HFF-Myc (cell line): ENCODE measurements around the gene GIMAP8.

Source experiments
- DNase-seq: peaks from one replicate; pipeline ENCODE4 v3.0.0-alpha.2; 2011; ENCODE audit warnings: low read depth; ENCODE audit errors: extremely low read depth
- H3K4me3 ChIP-seq: replicated peaks from 2 replicates; pipeline ENCODE4 v1.5.1; 2011; ENCODE audit warnings: low read depth, mild to moderate bottlenecking, control low read depth, low read length
- CTCF ChIP-seq: IDR thresholded peaks from 2 replicates; pipeline ENCODE4 v1.5.1; 2012; ENCODE audit warnings: mild to moderate bottlenecking, low read depth, low read length, control low read depth; ENCODE audit errors: missing control alignments

The GIMAP8 gene

GRCh38 chr7:150412518-150413488, 37.6 kb upstream of the GIMAP8 start:
- no peak for DNase-seq
- no peak for TF ChIP-seq CTCF
- no peak overlapping the region for H3K4me3 ChIP-seq

GRCh38 chr7:150413640-150414081, 36.8 kb upstream of the GIMAP8 start:
- H3K4me3 ChIP-seq = no peak overlapping the region
- no peak for TF ChIP-seq CTCF
- DNase-seq = no peak

- DNase-seq = no peak
- TF ChIP-seq CTCF = no peak
- H3K4me3 ChIP-seq = no peak overlapping the region
Measured at GRCh38 chr7:150415161-150416153, 35.0 kb upstream of the GIMAP8 start.

- no peak overlapping the region for H3K4me3 ChIP-seq
- no peak for TF ChIP-seq CTCF
- DNase-seq = no peak
Measured at GRCh38 chr7:150417239-150417638, 33.2 kb upstream of the GIMAP8 start.

GRCh38 chr7:150417863-150418262, 32.6 kb upstream of the GIMAP8 start:
- H3K4me3 ChIP-seq = no peak overlapping the region
- no peak for TF ChIP-seq CTCF
- DNase-seq = no peak

DNA sequence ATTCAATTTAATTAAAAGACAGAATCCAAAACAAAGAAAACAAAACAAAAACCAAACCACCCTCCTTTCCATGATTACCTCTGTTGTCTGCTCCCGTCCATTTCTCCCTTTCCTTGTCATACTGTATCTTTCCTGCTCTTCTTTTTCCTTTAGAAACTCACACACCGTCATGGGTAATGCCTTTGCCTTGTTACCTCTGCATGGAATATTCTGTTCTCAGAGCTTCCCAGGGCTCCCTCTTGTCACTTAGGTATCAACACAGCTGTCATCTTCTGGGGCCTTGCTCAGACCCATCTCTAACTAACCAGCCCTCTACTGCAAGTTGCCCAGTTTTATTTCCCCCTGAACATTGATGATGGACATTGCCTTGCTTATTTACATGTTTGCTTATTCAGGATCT, 30.2 kb upstream of the GIMAP8 start:
- no peak for TF ChIP-seq CTCF
- H3K4me3 ChIP-seq = no peak overlapping the region
- DNase-seq = no peak
